HepG2 (cell line): Measurements from ENCODE around the gene ARAP1. TPM values are rescaled to one million over a fixed set of nuclear protein-coding genes. Genes with fewer than 3 reads are reported as not detected.

Source experiments
- CENPBD1 ChIP-seq: sonication (generic); formaldehyde crosslinking; IDR thresholded peaks from 2 replicates; pipeline ENCODE4 v1.8.0; 2022; ENCODE audit warnings: missing genetic modification reagents, low read depth, mild to moderate bottlenecking, borderline replicate concordance
- CREM ChIP-seq, 2 experiments: sonication (generic) in 1 of 2; formaldehyde crosslinking in 1 of 2; IDR thresholded peaks; 2 replicates each; pipeline versions ENCODE4 v1.4.0 to v1.6.1; 2016 to 2020; ENCODE audit warnings: antibody characterized with exemption in 1 of 2, mild to moderate bottlenecking in 1 of 2, missing genetic modification reagents in 1 of 2
- DRAP1 ChIP-seq: IDR thresholded peaks from 2 replicates; pipeline ENCODE4 v1.6.1; 2016; ENCODE audit warnings: missing genetic modification reagents, missing compliant biosample characterization
- HMG20B ChIP-seq: conservative IDR thresholded peaks from 2 replicates; pipeline ENCODE4 v1.6.1; 2016; ENCODE audit warnings: missing genetic modification reagents, missing compliant biosample characterization
- IKZF5 ChIP-seq: IDR thresholded peaks from 2 replicates; pipeline ENCODE4 v1.6.1; 2018; ENCODE audit warnings: missing genetic modification reagents, mild to moderate bottlenecking, missing compliant biosample characterization
- KLF6 ChIP-seq: IDR thresholded peaks from 2 replicates; pipeline ENCODE4 v1.8.0; 2016; ENCODE audit warnings: missing biosample characterization, missing genetic modification reagents
- LBX2 ChIP-seq: sonication (generic); formaldehyde crosslinking; IDR thresholded peaks from 2 replicates; pipeline ENCODE4 v1.5.0; 2020; ENCODE audit warnings: missing genetic modification reagents, mild to moderate bottlenecking, borderline replicate concordance
- MED8 ChIP-seq: sonication (generic); formaldehyde crosslinking; IDR thresholded peaks from 2 replicates; pipeline ENCODE4 v1.8.1; 2023; ENCODE audit warnings: mild to moderate bottlenecking, missing genetic modification reagents; ENCODE audit not compliant: insufficient replicate concordance
- MXD4 ChIP-seq: IDR thresholded peaks from 2 replicates; pipeline ENCODE4 v1.6.1; 2016; ENCODE audit warnings: mild to moderate bottlenecking, missing biosample characterization, missing genetic modification reagents
- NFYB ChIP-seq: sonication (generic); formaldehyde crosslinking; IDR thresholded peaks from 2 replicates; pipeline ENCODE4 v1.4.0; 2020; ENCODE audit warnings: missing genetic modification reagents
- NFYC ChIP-seq: IDR thresholded peaks from 2 replicates; pipeline ENCODE4 v1.6.1; 2016; ENCODE audit warnings: missing genetic modification reagents, missing compliant biosample characterization
- NONO ChIP-seq, 2 experiments: fragments of 450-650 bp in 1 of 2; sonication (generic) in 1 of 2; formaldehyde crosslinking in 1 of 2; IDR thresholded peaks in 1 of 2; conservative IDR thresholded peaks in 1 of 2; 2 replicates each; pipeline versions ENCODE4 v1.6.1 to v1.8.0; 2017 to 2022; ENCODE audit warnings: mild to moderate bottlenecking in 1 of 2, missing genetic modification reagents in 1 of 2, moderate library complexity in 1 of 2
- PBX2 ChIP-seq: IDR thresholded peaks from 2 replicates; pipeline ENCODE4 v1.6.1; 2016; ENCODE audit warnings: control low read depth
- PHF20 ChIP-seq: sonication (generic); formaldehyde crosslinking; IDR thresholded peaks from 2 replicates; pipeline ENCODE4 v1.5.0; 2020; ENCODE audit warnings: mild to moderate bottlenecking, missing genetic modification reagents
- PRMT3 ChIP-seq: sonication (generic); formaldehyde crosslinking; IDR thresholded peaks from 2 replicates; pipeline ENCODE4 v1.8.1; 2022; ENCODE audit warnings: low read depth, mild to moderate bottlenecking, moderate library complexity, missing genetic modification reagents, borderline replicate concordance
- REXO4 ChIP-seq: sonication (generic); formaldehyde crosslinking; IDR thresholded peaks from 2 replicates; pipeline ENCODE4 v1.8.0; 2022; ENCODE audit warnings: missing genetic modification reagents, mild to moderate bottlenecking, borderline replicate concordance
- SMAD9 ChIP-seq: sonication (generic); formaldehyde crosslinking; IDR thresholded peaks from 2 replicates; pipeline ENCODE4 v1.5.1; 2020; ENCODE audit warnings: mild to moderate bottlenecking, missing genetic modification reagents
- SMARCC2 ChIP-seq: fragments of 450-650 bp; IDR thresholded peaks from 2 replicates; pipeline ENCODE4 v1.6.1; 2017; ENCODE audit warnings: antibody characterized with exemption, mild to moderate bottlenecking
- SNAPC5 ChIP-seq: sonication (generic); formaldehyde crosslinking; IDR thresholded peaks from 2 replicates; pipeline ENCODE4 v1.8.1; 2023; ENCODE audit warnings: mild to moderate bottlenecking, missing genetic modification reagents, borderline replicate concordance
- TFDP1 ChIP-seq: IDR thresholded peaks from 2 replicates; pipeline ENCODE4 v1.6.1; 2016; ENCODE audit warnings: missing compliant biosample characterization, missing genetic modification reagents, borderline replicate concordance
- ZKSCAN5 ChIP-seq: sonication (generic); formaldehyde crosslinking; IDR thresholded peaks from 2 replicates; pipeline ENCODE4 v1.5.1; 2020; ENCODE audit warnings: mild to moderate bottlenecking, missing genetic modification reagents
- ZNF326 ChIP-seq: sonication (generic); formaldehyde crosslinking; IDR thresholded peaks from 2 replicates; pipeline ENCODE4 v1.4.0; 2020; ENCODE audit warnings: missing genetic modification reagents, borderline replicate concordance
- ZNF652 ChIP-seq: IDR thresholded peaks from 2 replicates; pipeline ENCODE4 v1.6.1; 2016; ENCODE audit warnings: low read depth, borderline replicate concordance
- ZNF883 ChIP-seq: sonication (generic); formaldehyde crosslinking; IDR thresholded peaks from 2 replicates; pipeline ENCODE4 v1.5.1; 2020; ENCODE audit warnings: mild to moderate bottlenecking, missing genetic modification reagents; ENCODE audit errors: not compliant biosample characterization
- ZSCAN9 ChIP-seq: IDR thresholded peaks from 2 replicates; pipeline ENCODE4 v1.6.1; 2016; ENCODE audit warnings: borderline replicate concordance
- polyA plus RNA-seq, 8 experiments: library from polyadenylated mRNA; depleted of rRNA in 3 of 8; stranded (reverse) in 7 of 8; unstranded in 1 of 8; fragments of >200 nt; fragmentation: Illumina TruSeq in 4 of 8; extraction: Trizol in 4 of 8; gene quantifications; 2 replicates each; pipeline versions ENCODE4 v1.2.1 to v1.2.3, GENCODE V29; 2011 to 2016; ENCODE audit warnings: low read depth in 4 of 8, missing spikeins in 1 of 8, mixed read lengths in 1 of 8; ENCODE audit not compliant: insufficient read depth in 1 of 8
- total RNA-seq, 5 experiments: library from RNA; depleted of rRNA; stranded (reverse); fragments of >200 nt; fragmentation: Illumina TruSeq; extraction: Trizol; gene quantifications; 2 replicates each; pipeline ENCODE4 v1.2.3, GENCODE V29; 2016; ENCODE audit warnings: low read depth in 1 of 5

The ARAP1 gene
- total and polyA plus RNA-seq, 2 of the 13 experiments (the other 11 are each of a cell fraction or from before 2014, with no cell fraction given), result 43.2 to 55.5 TPM

- TF ChIP-seq SNAPC5 (CRISPR knock-in tag), result no peak
- no peak for TF ChIP-seq ZNF652
- TF ChIP-seq NFYB (CRISPR knock-in tag), result no peak
- no peak for TF ChIP-seq TFDP1
- no peak for TF ChIP-seq ZNF326 (CRISPR knock-in tag)
- no peak for TF ChIP-seq SMARCC2
- no peak for TF ChIP-seq DRAP1
- no peak for TF ChIP-seq ZNF883 (CRISPR knock-in tag)
- no peak for TF ChIP-seq ZSCAN9 (CRISPR knock-in tag)
- TF ChIP-seq MED8, result no peak
- TF ChIP-seq SMAD9 (CRISPR knock-in tag), result 0 out of 2 replicates have a peak, but pooled peaks have one; percentile 11
- TF ChIP-seq KLF6 (CRISPR knock-in tag), result 0 out of 2 replicates have a peak, but pooled peaks have one; percentile 61
- TF ChIP-seq LBX2, result no peak
- no peak for TF ChIP-seq PRMT3 (CRISPR knock-in tag)
- no peak for TF ChIP-seq HMG20B
- no peak for TF ChIP-seq PHF20
- TF ChIP-seq ZKSCAN5 (CRISPR knock-in tag), result no peak
- TF ChIP-seq CREM (IDR thresholded peaks at IDR 0.05), result no peak
- TF ChIP-seq CREM (CRISPR knock-in tag; IDR thresholded peaks at IDR 0.05), result no peak
- TF ChIP-seq NONO (IDR thresholded peaks at IDR 0.05), result no peak
- 0 out of 2 replicates have a peak, but pooled peaks have one; percentile 3 for TF ChIP-seq NONO (CRISPR knock-in tag; conservative IDR thresholded peaks at IDR 0.05)
- TF ChIP-seq PBX2 (CRISPR knock-in tag), result no peak
- TF ChIP-seq NFYC (CRISPR knock-in tag), result no peak
- TF ChIP-seq REXO4 (CRISPR knock-in tag), result no peak
- no peak for TF ChIP-seq CENPBD1 (CRISPR knock-in tag)
- TF ChIP-seq IKZF5 (CRISPR knock-in tag), result peak; percentile 60; the same call in 1 of the 2 replicates
- TF ChIP-seq MXD4 (CRISPR knock-in tag), result no peak
Measured at GRCh38 chr11:72782081-72782920, 30.1 kb upstream of the ARAP1 start (continued).
